HG03108 (cell line): Measurements from ENCODE around the gene ASPN.
A peak's percentile ranks its signal among the peaks of the same experiment; 100 is the strongest.
"Not testable (repeated sequence)": the region's sequence is repeated elsewhere in the genome, so short reads cannot be mapped to it uniquely, and the experiment has no call there.

Experiments used
- ATAC-seq: cut with Tn5 transposase; IDR thresholded peaks from one replicate; pipeline ENCODE4 v1.9.1; 2021; ENCODE audit warnings: moderate library complexity; ENCODE audit not compliant: unreplicated experiment

Gene ASPN

DNA sequence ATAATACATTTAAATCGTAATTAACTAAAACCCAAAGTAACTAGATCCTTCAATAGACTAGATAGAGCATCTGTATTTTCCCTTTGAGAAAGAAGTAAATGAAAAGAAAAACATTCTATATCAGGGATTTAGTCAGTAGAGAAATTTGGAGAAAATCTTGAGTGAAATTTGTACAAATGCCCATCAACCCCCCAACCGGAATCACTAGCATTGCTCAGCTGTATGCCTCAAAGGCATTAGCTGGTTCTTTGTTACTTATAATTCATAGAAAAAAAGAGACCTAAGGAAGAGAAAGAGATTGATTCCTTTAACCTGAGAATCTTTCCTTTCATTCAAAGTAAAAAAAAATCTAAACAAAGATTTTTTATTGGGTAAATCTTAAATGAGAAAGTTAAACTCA is 58.7 kb downstream of the ASPN start:
- ATAC-seq, result no peak

DNA sequence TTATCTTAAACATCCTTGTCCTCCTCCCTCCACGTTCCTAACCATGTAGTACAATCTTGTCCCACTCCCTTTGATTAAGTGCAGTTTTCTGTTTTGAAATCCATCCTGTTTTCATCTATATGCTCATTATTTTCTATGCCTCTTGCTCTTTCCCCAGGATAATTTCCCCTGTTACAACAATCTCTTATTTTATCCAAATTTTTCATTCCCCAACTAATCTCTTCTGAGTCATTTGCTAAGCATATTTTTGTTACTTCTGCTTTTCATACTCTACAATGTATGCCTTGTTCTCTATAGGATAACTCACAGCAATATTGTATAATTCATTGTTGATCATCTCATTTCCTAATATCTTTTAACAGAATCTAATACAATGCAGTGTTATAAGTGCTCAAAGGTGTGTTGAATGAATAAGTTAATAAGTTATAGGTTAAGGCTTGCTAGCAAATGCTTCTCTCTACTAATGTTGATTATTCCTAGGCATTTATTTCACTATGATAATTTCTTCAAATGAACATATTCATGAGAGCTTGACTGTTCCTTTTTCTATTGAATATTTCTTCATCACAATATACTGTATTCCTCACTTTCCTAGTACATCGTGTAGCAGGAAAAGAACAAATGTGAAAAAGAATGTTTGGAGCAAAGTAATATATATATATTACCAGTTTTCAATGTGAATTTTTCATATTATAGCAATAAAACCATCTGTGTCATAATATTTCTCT is 59.5 kb downstream of the ASPN start:
- ATAC-seq, result no peak

DNA sequence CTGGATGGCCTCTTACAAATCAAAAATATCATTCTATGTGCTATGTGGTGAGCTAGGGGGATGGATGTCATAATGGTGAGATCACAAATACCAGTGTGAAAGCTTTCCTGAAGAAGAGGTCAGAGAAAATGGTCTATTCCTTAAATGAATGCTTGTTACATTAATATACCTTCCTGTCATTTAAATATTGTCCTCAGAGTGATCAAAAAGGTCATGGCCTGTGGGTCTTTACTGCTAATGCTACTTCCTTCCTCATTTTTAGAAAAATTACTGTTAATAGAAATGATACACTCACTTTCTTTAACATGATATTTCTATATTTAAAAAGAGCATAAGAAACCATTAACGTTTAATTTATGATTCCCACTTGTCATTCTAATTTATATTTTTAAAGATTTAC is 67.7 kb downstream of the ASPN start:
- no peak for ATAC-seq

DNA sequence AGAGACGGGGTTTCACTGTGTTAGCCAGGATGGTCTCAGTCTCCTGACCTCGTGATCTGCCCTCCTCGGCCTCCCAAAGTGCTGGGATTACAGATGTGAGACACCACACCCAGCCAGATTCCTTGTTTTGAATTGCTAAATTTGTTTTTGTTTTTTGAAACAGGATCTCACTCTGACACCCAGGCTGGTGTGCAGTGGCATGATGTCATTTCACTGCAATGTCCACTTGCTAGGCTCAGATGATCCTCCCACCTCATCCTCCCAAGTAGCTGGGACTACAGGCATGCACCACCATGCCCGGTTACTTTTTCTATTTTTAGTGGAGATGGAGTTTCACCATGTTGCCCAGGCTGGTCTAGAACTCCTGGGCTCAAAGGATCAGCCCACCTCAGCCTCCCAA is 71.1 kb downstream of the ASPN start:
- ATAC-seq, result not testable (repeated sequence)

DNA sequence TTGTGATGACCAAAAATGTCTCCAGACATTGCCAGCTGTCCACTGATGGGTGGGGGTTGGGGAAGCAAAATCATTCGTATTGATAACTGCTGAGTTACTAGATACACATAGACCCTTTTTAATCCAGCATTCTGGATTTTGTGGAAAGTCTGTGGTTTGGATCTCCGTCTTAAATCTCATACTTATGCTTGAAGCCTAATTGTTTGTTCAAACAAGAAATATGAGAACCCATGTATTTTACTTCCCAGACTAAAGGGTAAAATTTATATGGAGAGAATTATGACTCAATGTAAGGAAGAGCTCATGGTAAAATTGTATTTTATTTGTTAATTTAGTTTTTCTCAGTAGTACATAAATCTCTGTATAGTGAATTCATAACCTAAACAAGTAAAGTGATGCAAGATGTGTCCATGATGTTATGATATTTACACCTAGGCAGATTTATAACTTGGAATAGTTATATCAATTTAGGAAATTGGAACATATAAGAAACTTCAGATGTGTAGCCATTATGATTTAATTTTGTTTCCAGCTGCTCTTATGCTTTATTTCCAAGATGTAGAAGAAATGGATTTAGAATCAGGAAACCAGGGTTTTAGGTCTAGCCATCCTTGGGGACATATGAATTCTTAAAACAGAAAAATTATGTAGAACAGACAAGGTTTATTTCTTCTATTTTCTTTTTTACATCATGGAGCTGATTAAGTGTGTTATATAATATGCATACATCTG is 73.4 kb downstream of the ASPN start:
- no peak for ATAC-seq

DNA sequence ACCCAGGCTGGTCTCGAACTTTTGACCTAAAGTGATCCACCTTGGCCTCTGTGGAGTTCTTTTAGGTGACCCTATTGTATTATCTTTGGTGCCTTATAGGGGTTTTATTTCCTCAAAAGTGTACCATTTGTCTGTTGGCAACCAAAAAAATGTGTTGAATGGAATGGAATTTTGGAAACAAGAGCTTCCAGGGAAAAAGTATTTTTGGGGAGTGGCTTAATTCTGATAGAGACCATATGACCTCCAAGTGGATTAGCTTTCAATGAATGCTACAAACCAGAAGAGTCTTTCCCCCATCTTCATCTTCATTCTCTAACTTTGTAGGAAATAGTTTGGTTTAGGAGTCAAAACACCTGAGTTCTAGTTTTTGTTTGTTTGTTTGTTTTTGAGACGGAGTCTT is 74.5 kb downstream of the ASPN start:
- ATAC-seq, result no peak

DNA sequence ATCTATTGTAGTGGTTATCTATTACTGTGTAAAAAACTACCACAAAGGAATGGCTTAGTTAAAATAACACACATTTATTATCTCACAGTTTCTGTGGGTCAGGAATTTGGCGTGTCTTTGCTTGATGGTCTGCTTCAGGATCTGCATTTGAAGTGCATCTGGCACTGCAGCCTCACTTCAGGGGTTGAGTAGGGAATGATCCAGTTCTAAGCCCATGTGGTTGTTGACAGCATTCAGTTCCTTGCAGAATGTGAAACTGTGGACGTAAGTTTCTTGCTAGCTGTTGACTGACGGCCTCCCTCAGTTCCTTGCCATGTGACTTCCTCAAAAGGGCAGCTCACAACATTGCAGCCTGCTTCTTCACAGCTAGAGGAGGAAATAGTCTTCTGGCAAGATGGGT is 75.8 kb downstream of the ASPN start:
- peak; percentile 75 for ATAC-seq
